GM10266 (cell line): ENCODE data around the gene KCNMA1.

Source experiments
- DNase-seq: peaks from one replicate; pipeline ENCODE4 v3.0.0; 2012; ENCODE audit errors: extremely low spot score
- TF ChIP-seq, protein P1 (sequence below): IDR thresholded peaks from 2 replicates; pipeline ENCODE4 v1.5.1; 2012; ENCODE audit warnings: mild to moderate bottlenecking, low read depth; ENCODE audit not compliant: control insufficient read depth, insufficient read depth; ENCODE audit errors: missing control alignments

The KCNMA1 gene

DNA sequence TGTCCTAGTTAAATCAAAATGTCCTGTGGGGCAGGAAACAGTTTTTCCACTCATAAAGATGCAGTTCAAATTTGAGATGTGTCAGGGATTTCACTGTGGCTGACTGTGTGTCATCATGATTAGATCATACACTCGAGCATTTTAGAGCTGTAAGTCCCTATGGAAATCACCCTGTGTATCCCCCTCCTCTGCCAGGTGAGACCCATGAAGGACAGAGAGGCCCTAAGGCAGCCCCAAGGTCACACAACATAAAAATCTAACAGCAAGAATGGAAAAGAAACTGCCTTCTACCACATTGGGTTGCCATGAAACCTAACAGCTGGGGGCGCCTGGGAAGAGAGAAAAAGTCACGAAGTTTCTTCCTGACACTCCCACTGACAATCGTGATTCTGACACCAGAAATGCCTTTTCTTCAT, 135.8 kb downstream of the KCNMA1 start:
- TF ChIP-seq, protein P1, sequence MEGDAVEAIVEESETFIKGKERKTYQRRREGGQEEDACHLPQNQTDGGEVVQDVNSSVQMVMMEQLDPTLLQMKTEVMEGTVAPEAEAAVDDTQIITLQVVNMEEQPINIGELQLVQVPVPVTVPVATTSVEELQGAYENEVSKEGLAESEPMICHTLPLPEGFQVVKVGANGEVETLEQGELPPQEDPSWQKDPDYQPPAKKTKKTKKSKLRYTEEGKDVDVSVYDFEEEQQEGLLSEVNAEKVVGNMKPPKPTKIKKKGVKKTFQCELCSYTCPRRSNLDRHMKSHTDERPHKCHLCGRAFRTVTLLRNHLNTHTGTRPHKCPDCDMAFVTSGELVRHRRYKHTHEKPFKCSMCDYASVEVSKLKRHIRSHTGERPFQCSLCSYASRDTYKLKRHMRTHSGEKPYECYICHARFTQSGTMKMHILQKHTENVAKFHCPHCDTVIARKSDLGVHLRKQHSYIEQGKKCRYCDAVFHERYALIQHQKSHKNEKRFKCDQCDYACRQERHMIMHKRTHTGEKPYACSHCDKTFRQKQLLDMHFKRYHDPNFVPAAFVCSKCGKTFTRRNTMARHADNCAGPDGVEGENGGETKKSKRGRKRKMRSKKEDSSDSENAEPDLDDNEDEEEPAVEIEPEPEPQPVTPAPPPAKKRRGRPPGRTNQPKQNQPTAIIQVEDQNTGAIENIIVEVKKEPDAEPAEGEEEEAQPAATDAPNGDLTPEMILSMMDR = no peak
- DNase-seq = no peak

DNA sequence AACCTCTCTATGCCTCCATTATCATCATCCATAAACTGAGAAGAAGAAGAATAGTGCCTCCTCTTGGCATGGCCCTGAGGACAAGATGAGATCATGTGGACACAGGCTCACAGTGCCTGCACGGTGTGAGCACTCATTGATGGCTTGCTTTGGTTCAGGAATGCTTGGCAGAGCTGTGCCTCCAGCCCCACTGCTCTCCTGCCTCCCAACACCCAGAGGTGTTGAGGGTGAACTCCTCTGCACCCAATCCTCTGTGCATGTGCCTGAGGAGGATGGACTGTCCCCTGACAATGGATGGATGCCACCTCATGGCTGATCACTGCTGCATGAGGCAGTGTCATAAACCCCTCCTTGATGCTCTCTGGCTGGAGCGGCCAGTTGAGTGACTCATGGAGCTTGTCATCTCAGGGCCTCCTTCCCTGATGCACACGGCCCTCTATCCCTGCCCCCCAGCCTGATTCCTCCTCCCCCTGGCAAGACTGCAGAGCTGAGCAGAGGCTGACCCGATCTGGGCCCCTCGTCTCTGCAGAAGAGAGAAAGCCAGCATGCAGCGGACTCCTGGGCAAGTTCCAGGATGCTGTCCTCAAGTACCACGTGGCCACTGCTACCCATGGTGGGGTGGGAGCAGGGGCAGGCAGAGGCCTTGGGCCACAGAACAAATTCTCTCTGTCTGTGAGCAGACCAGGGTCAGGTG, 136.3 kb downstream of the KCNMA1 start:
- no peak for DNase-seq
- TF ChIP-seq, protein P1 = no peak

- no peak for DNase-seq
- TF ChIP-seq, protein P1 = no peak
Measured at GRCh38 chr10:77500754-77501151, 136.9 kb downstream of the KCNMA1 start.

GRCh38 chr10:77498829-77499228, 138.8 kb downstream of the KCNMA1 start:
- DNase-seq = no peak
- TF ChIP-seq, protein P1 = no peak

DNA sequence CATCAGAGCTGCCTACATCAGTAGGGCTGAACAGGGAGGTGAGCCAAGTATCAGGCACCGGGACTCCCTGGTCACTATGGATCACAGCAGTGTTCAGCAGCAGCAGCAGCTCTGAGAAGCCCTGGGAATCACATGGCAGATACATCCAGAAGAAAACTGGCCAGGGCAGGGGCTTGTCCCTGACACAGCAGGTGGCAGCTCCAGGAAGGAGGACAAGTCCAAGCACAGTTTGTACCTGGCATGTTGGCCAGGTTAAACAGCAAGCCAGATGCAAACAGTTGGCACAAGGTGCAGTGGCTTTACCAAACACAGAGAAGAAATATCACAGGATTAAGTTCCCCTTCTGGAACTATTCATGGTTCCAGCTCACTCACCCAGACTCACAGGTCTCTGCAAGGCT, 139.4 kb downstream of the KCNMA1 start:
- TF ChIP-seq, protein P1 = no peak
- DNase-seq = no peak

DNA sequence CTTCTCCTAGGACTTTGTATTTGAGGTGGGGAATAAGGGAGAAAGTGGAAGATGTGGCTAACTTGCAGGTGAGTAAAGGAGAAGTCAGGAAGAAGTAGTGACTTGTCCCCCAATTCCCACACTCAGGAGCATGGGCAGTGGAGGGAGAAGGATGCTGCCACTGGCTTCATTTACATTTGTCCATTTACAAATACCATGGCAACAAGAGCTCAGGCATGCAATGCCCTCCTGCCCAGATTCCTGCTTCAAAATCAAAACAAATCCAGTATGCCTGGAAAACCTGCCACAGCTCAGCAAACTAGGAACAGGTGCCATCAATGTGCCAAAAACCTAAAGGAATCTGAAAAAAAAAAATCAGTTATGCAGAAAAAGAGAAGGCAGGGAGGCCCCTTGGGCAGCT, 139.9 kb downstream of the KCNMA1 start:
- TF ChIP-seq, protein P1 = no peak
- DNase-seq = no peak

DNA sequence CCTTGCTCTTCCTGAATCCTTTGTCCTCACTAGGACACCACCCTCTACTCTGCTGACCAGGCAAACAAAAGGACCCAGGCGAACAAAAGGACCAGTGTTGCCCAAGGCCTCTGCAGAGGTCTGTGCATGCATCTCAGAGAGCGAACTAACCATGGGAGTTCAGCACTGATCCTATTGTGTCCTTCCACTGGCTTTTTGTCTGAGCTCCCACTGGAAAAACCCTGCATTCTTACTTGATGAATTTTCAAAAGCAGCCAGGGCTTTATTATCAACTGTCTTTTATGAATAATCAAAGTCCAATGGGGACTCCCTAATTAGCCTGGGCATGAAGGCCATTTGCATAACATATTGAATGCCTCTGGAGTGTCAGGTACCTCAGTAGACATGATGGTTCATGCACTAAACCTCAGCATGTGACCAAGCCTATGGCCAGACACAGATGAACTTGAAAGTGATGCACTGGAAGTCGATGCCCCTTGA, 140.6 kb downstream of the KCNMA1 start:
- TF ChIP-seq, protein P1 = no peak
- DNase-seq = no peak
